Fibroblast of lung (primary cell): ENCODE measurements around the gene MRPS21. TPM values are rescaled to one million over a fixed set of nuclear protein-coding genes. Genes with fewer than 3 reads are reported as not detected.

Experiments
- DNase-seq, 2 donors: peaks; one replicate each; pipeline versions ENCODE4 v3.0.0 to v3.0.0-alpha.2; 2010; ENCODE audit warnings: low read depth in 2 of 2
- H2AFZ ChIP-seq: 2 replicates; pipeline ENCODE4 v1.5.1; 2012; ENCODE audit warnings: low read length, control low read depth, inconsistent platforms
- H3K27ac ChIP-seq: 2 replicates; pipeline ENCODE4 v1.5.1; 2011; ENCODE audit warnings: low read length, control low read depth; ENCODE audit not compliant: insufficient read depth
- H3K27me3 ChIP-seq: 2 replicates; pipeline ENCODE4 v1.5.1; 2011; ENCODE audit warnings: mild to moderate bottlenecking, low read length; ENCODE audit not compliant: control insufficient read depth, insufficient read depth
- H3K36me3 ChIP-seq: 2 replicates; pipeline ENCODE4 v1.5.1; 2011; ENCODE audit warnings: low read length; ENCODE audit not compliant: control insufficient read depth, insufficient read depth
- H3K4me1 ChIP-seq: 2 replicates; pipeline ENCODE4 v1.5.1; 2011; ENCODE audit warnings: low read length; ENCODE audit not compliant: control insufficient read depth, insufficient read depth; ENCODE audit errors: extremely low read depth
- H3K4me2 ChIP-seq: 2 replicates; pipeline ENCODE4 v1.5.1; 2011; ENCODE audit warnings: low read length, control low read depth; ENCODE audit not compliant: insufficient read depth; ENCODE audit errors: extremely low read depth
- H3K4me3 ChIP-seq, 4 experiments: fragments of 200-600 bp in 1 of 4; sonication (generic) in 1 of 4; replicated peaks in 1 of 4; 2 replicates each; pipeline ENCODE4 v1.5.1; 2011 to 2016; ENCODE audit warnings: low read length in 4 of 4, low read depth in 3 of 4, mild to moderate bottlenecking in 3 of 4, control low read depth in 2 of 4, inconsistent platforms in 1 of 4, mixed read lengths in 1 of 4; ENCODE audit not compliant: insufficient read depth in 1 of 4; ENCODE audit errors: control extremely low read depth in 1 of 4
- H3K79me2 ChIP-seq: 2 replicates; pipeline ENCODE4 v1.5.1; 2012; ENCODE audit warnings: mild to moderate bottlenecking, low read length, inconsistent platforms; ENCODE audit not compliant: control insufficient read depth, insufficient read depth
- H3K9ac ChIP-seq: 2 replicates; pipeline ENCODE4 v1.5.1; 2011; ENCODE audit warnings: mild to moderate bottlenecking, low read length, control low read depth; ENCODE audit not compliant: insufficient read depth
- H3K9me3 ChIP-seq: 2 replicates; pipeline ENCODE4 v1.5.1; 2012; ENCODE audit warnings: low read depth, low read length; ENCODE audit not compliant: control insufficient read depth, insufficient read depth
- H4K20me1 ChIP-seq: 2 replicates; pipeline ENCODE4 v1.5.1; 2011; ENCODE audit warnings: low read length; ENCODE audit not compliant: control insufficient read depth, insufficient read depth; ENCODE audit errors: extremely low read depth
- CTCF ChIP-seq, 2 donors: IDR thresholded peaks in 1 of 2; conservative IDR thresholded peaks in 1 of 2; 1 replicate in 1 of 2; 2 replicates in 1 of 2; pipeline ENCODE4 v1.5.1; 2011 to 2012; ENCODE audit warnings: low read length in 2 of 2, control low read depth in 1 of 2, inconsistent platforms in 1 of 2, low read depth in 1 of 2, mild to moderate bottlenecking in 1 of 2
- EZH2 ChIP-seq: IDR thresholded peaks from 2 replicates; pipeline ENCODE4 v1.5.1; 2012; ENCODE audit warnings: low read length, control low read depth, mild to moderate bottlenecking; ENCODE audit errors: missing control alignments
- polyA plus RNA-seq, 2 donors: library from polyadenylated mRNA; depleted of rRNA in 1 of 2; stranded (reverse) in 1 of 2; unstranded in 1 of 2; fragments of >200 nt; gene quantifications; 2 replicates each; pipeline ENCODE4 v1.2.1, GENCODE V29; 2011 to 2012; ENCODE audit warnings: missing spikeins in 1 of 2
- total RNA-seq: library from RNA; depleted of rRNA; stranded (reverse); fragments of >200 nt; gene quantifications from 2 replicates; pipeline ENCODE4 v1.2.1, GENCODE V29; 2014

The MRPS21 gene
- total and polyA plus RNA-seq, 2 donors (not counting 1 experiment from before 2014, with no cell fraction given), result 54.7 to 74.1 TPM

GRCh38 chr1:150273311-150273710 lies 20.4 kb upstream of the MRPS21 start:
- TF ChIP-seq CTCF (conservative IDR thresholded peaks at IDR 0.05 in 1 of 2, IDR thresholded peaks at IDR 0.05 in 1 of 2; ENCODE audit: low read depth in 1 of 2, low read length in 2 of 2) (no peak), EZH2 (no peak)
- Histone ChIP-seq H4K20me1 (no peaks in the 10 kb centered on the region), H3K27ac (peak overlapping the region; percentile 29), H3K4me1 (no peaks in the 10 kb centered on the region), H3K36me3 (peaks cover 2% of the 10 kb centered on the region), H3K4me3 (peak overlapping the region; percentile 14 to 63 (median 48)), H3K9ac (no peak overlapping the region), H3K79me2 (peaks cover 5% of the 10 kb centered on the region), H3K27me3 (no peaks in the 10 kb centered on the region), H2AFZ (peak overlapping the region; percentile 79), H3K9me3 (no peaks in the 10 kb centered on the region), H3K4me2 (peak overlapping the region; percentile 61)
- peak in 1 of 2 donors; percentile 47 for DNase-seq

GRCh38 chr1:150280138-150280707 lies 13.4 kb upstream of the MRPS21 start:
- Histone ChIP-seq H3K9ac (no peak overlapping the region), H3K27ac (no peak overlapping the region), H3K4me2 (no peak overlapping the region)

GRCh38 chr1:150281221-150281757 lies 12.4 kb upstream of the MRPS21 start:
- TF ChIP-seq EZH2 (no peak), CTCF (conservative IDR thresholded peaks at IDR 0.05 in 1 of 2, IDR thresholded peaks at IDR 0.05 in 1 of 2; ENCODE audit: low read depth in 1 of 2, low read length in 2 of 2) (peak; percentile 69 to 73)
- H3K27ac ChIP-seq, result peak overlapping the region; percentile 93
- H3K79me2 ChIP-seq, result no peaks in the 10 kb centered on the region
- peaks cover 2% of the 10 kb centered on the region for H3K36me3 ChIP-seq
- H3K4me2 ChIP-seq, result peak overlapping the region; percentile 98
- H2AFZ ChIP-seq, result peak overlapping the region; percentile 81
- no peaks in the 10 kb centered on the region for H3K9me3 ChIP-seq
- peak overlapping the region; percentile 27 to 89 (median 72) for H3K4me3 ChIP-seq
- peak; percentile 62 to 79 for DNase-seq
- peak overlapping the region; percentile 76 for H3K9ac ChIP-seq
- no peaks in the 10 kb centered on the region for H3K27me3 ChIP-seq
- no peaks in the 10 kb centered on the region for H4K20me1 ChIP-seq
- H3K4me1 ChIP-seq, result peaks cover 4% of the 10 kb centered on the region

More at GRCh38 chr1:150280138-150280707, 13.4 kb upstream of the MRPS21 start:
- no peak overlapping the region for H2AFZ ChIP-seq
- no peaks in the 10 kb centered on the region for H4K20me1 ChIP-seq
- no peak overlapping the region for H3K4me3 ChIP-seq
- no peaks in the 10 kb centered on the region for H3K9me3 ChIP-seq
- no peak for DNase-seq
- no peaks in the 10 kb centered on the region for H3K27me3 ChIP-seq
- TF ChIP-seq CTCF (conservative IDR thresholded peaks at IDR 0.05 in 1 of 2, IDR thresholded peaks at IDR 0.05 in 1 of 2; ENCODE audit: low read depth in 1 of 2, low read length in 2 of 2) (no peak), EZH2 (no peak)
- peaks cover 2% of the 10 kb centered on the region for H3K36me3 ChIP-seq
- H3K79me2 ChIP-seq, result no peaks in the 10 kb centered on the region
- H3K4me1 ChIP-seq, result peaks cover 4% of the 10 kb centered on the region
